Tibial nerve (tissue), 4 donors: ENCODE measurements around the gene FAM171A1. TPM values are rescaled to one million over a fixed set of nuclear protein-coding genes. Genes with fewer than 3 reads are reported as not detected.

Experiments used
- DNase-seq, 2 donors: peaks; one replicate each; pipeline ENCODE4 v3.0.0-alpha.2; 2019; ENCODE audit warnings: low spot score in 2 of 2
- H3K27ac ChIP-seq, 4 donors: fragments of 200-600 bp; sonication (generic) in 3 of 4; one replicate each; pipeline ENCODE4 v1.5.1; 2017 to 2019; ENCODE audit warnings: mild to moderate bottlenecking in 1 of 4
- H3K27me3 ChIP-seq, 2 donors: fragments of 200-600 bp; sonication (generic) in 1 of 2; one replicate each; pipeline versions ENCODE4 v1.5.1 to v1.6.0; 2017 to 2019
- H3K36me3 ChIP-seq, 3 donors: fragments of 200-600 bp; sonication (generic); one replicate each; pipeline ENCODE4 v1.5.1; 2018 to 2019
- H3K4me1 ChIP-seq, 4 donors: fragments of 200-600 bp; sonication (generic) in 3 of 4; one replicate each; pipeline ENCODE4 v1.5.1; 2017 to 2019
- H3K4me3 ChIP-seq, 4 donors: fragments of 200-600 bp; sonication (generic) in 3 of 4; one replicate each; pipeline ENCODE4 v1.5.1; 2017 to 2019; ENCODE audit warnings: mild to moderate bottlenecking in 1 of 4, moderate library complexity in 1 of 4
- H3K9me3 ChIP-seq, 4 donors: fragments of 200-600 bp; sonication (generic) in 3 of 4; one replicate each; pipeline ENCODE4 v1.5.1; 2017 to 2019
- CTCF ChIP-seq, 5 experiments: fragments of 200-600 bp in 3 of 5; fragments of 450-650 bp in 2 of 5; sonication (generic) in 3 of 5; IDR thresholded peaks; one replicate each; pipeline ENCODE4 v1.5.1; 2016 to 2019; ENCODE audit warnings: antibody characterized with exemption in 5 of 5, mild to moderate bottlenecking in 3 of 5, moderate library complexity in 2 of 5
- EP300 ChIP-seq, 2 donors: sonication (generic); formaldehyde crosslinking; IDR thresholded peaks; one replicate each; pipeline ENCODE4 v1.6.1; 2017; ENCODE audit warnings: antibody characterized with exemption in 2 of 2, mild to moderate bottlenecking in 1 of 2
- POLR2A ChIP-seq, 2 donors: fragments of 450-650 bp; IDR thresholded peaks; one replicate each; pipeline ENCODE4 v1.6.1; 2017; ENCODE audit warnings: antibody characterized with exemption in 2 of 2, mild to moderate bottlenecking in 2 of 2, moderate library complexity in 2 of 2
- WGBS, 2 donors: methylation state at CpG; one replicate each; pipeline ENCODE4 v1.1.5; 2018; 5-methylcytosine and 5-hydroxymethylcytosine counted together
- total RNA-seq, 4 donors: library from RNA; depleted of rRNA; stranded (reverse); fragments of >200 nt; gene quantifications; one replicate each; pipeline ENCODE4 v1.1.0, GENCODE V29; 2016

FAM171A1 gene
- total RNA-seq, 4 donors from 2014 or later: 15.3 to 31.2 (median 21.2) TPM

DNA sequence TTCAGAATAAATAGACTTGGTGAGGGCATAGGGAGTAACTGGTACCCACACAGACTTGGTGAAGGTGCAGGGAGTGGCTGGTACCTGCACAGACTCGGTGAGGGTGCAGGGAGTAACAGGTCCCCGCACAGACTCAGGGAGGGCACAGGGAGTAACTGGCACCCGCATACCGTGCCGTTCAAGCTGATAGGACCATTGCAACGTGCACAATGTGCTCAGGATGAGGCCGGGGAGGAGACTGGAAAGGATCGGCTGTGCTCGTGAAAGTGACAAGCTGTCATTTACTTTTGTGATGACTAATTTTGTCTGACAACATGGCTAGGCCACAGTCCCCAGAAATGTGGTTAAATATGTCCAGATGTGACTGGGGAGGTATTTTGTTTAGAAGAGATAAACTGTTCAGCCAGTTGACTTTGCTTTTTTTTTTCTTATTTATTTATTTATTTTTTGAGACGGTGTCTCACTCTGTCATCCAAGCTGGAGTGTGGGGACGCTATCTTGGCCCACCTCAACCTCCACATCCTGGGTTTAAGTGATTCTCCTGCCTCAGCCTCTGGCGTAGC, 126.4 kb downstream of the FAM171A1 start:
- TF ChIP-seq CTCF (IDR thresholded peaks at IDR 0.05) (no peak), EP300 (IDR thresholded peaks at IDR 0.05) (no peak), POLR2A (IDR thresholded peaks at IDR 0.05) (no peak)
- Histone ChIP-seq H3K9me3 (no peaks in the 10 kb centered on the region), H3K4me3 (no peak overlapping the region), H3K27ac (no peak overlapping the region), H3K4me1 (peaks cover 0 to 2% (median 0%) of the 10 kb centered on the region in 4 donors), H3K27me3 (no peaks in the 10 kb centered on the region), H3K36me3 (peaks cover 0 to 34% (median 0%) of the 10 kb centered on the region in 3 donors)
- WGBS, 2 donors: 91 to 95% methylated on average over 12 of the region's 12 CpGs
- no peak for DNase-seq

GRCh38 chr10:15242261-15242840, 128.7 kb downstream of the FAM171A1 start:
- peaks cover 0 to 28% (median 0%) of the 10 kb centered on the region in 3 donors for H3K36me3 ChIP-seq
- H3K4me1 ChIP-seq: peaks cover 0 to 26% (median 3%) of the 10 kb centered on the region in 4 donors
- H3K9me3 ChIP-seq: no peaks in the 10 kb centered on the region
- no peak overlapping the region for H3K27ac ChIP-seq
- no peak for DNase-seq
- no peak overlapping the region for H3K4me3 ChIP-seq
- H3K27me3 ChIP-seq: no peaks in the 10 kb centered on the region
- 89 to 92% methylated on average over 12 of the region's 12 CpGs for WGBS, 2 donors
- no peak for TF ChIP-seq CTCF (IDR thresholded peaks at IDR 0.05)

DNA sequence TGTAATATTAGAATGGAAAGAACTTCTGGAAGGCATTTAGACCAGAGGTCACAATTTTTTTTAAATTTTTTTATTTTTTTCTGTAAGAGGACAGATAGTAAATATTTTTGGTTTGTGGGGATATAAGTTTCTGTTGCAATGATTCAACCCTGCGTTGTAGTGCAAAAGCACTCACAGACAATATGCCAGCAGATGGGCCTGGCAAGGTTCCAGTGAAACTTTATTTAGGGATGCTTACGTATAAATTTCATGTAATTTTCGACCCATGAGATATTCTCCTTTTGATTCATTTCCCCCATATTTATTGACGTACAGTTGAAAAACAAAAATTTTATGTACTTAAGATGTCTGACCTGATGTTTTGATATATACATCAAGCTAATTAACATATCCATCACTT, 129.8 kb downstream of the FAM171A1 start:
- H3K4me3 ChIP-seq: no peak overlapping the region
- H3K9me3 ChIP-seq: no peaks in the 10 kb centered on the region
- DNase-seq: no peak
- H3K27me3 ChIP-seq: no peaks in the 10 kb centered on the region
- TF ChIP-seq POLR2A (IDR thresholded peaks at IDR 0.05): no peak
- no peak for TF ChIP-seq EP300 (IDR thresholded peaks at IDR 0.05)
- no peak for TF ChIP-seq CTCF (IDR thresholded peaks at IDR 0.05)
- peaks cover 0 to 18% (median 0%) of the 10 kb centered on the region in 3 donors for H3K36me3 ChIP-seq
- no peak overlapping the region for H3K27ac ChIP-seq
- WGBS, 2 donors: 85 to 88% methylated on average over 4 of the region's 4 CpGs
- peaks cover 0 to 30% (median 3%) of the 10 kb centered on the region in 4 donors for H3K4me1 ChIP-seq

DNA sequence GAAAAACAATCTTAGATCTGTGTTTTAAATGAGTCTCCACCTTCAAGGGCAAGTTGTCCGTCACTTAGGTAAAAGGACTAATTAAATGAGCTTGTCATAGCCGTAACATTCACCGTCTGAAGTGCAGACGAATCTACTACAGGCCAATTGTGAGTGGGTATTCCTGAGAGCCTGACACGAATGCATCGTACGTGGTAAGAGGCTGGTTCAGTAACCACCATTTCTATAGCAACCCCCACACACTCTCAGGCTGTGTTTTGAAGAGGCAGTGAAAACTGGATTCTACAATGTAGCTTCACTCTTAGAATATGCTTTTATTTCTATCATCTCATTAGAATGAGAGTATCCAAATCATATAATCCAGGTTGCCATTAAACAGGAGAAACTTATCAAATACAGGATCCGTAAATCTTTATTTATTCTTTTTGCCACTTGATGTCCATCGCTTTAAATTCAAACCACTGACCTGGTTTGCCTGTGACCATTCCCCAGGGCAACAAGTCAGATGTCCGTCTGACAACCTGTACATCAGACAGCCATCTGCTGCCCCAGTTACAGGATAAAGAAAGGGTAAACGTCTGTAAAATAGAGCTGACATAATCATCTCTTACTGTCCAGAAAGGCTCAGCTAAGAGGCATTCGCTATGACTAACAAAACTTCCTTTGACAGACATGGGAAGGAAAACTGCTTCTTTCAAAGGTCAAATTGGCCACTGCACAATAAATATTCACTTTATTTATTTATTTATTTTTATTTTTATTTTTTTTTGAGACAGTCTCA, 132.3 kb downstream of the FAM171A1 start:
- TF ChIP-seq EP300 (IDR thresholded peaks at IDR 0.05) (no peak), POLR2A (IDR thresholded peaks at IDR 0.05) (no peak), CTCF (IDR thresholded peaks at IDR 0.05) (no peak)
- Histone ChIP-seq H3K36me3 (peaks cover 0 to 12% (median 0%) of the 10 kb centered on the region in 3 donors), H3K27me3 (no peaks in the 10 kb centered on the region), H3K4me1 (peaks cover 0 to 30% (median 3%) of the 10 kb centered on the region in 4 donors), H3K9me3 (no peaks in the 10 kb centered on the region), H3K27ac (peak overlapping the region; percentile 27 to 86 (median 68)), H3K4me3 (no peak overlapping the region)
- WGBS, 2 donors: 66 to 75% methylated on average over 12 of the region's 12 CpGs
- DNase-seq: no peak

- no peaks in the 10 kb centered on the region for H3K27me3 ChIP-seq
- H3K36me3 ChIP-seq: peaks cover 0 to under 1% (median 0%) of the 10 kb centered on the region in 3 donors
- H3K27ac ChIP-seq: peak overlapping the region; percentile 26 to 86 (median 68)
- H3K4me3 ChIP-seq: no peak overlapping the region
- TF ChIP-seq CTCF (IDR thresholded peaks at IDR 0.05): no peak
- TF ChIP-seq EP300 (IDR thresholded peaks at IDR 0.05): peak in 1 of 2 donors; percentile 82
- H3K9me3 ChIP-seq: no peaks in the 10 kb centered on the region
- H3K4me1 ChIP-seq: peaks cover 0 to 30% (median 3%) of the 10 kb centered on the region in 4 donors
- DNase-seq: peak in 1 of 2 donors; percentile 12
- 30 to 34% methylated on average over 5 of the region's 5 CpGs for WGBS, 2 donors
Measured at GRCh38 chr10:15237351-15237750, 133.7 kb downstream of the FAM171A1 start.
